Upper lobe of left lung (tissue), 4 donors: Measurements from ENCODE around the gene EPS8.

Experiments used
- EP300 ChIP-seq, 4 donors: sonication (generic); formaldehyde crosslinking; IDR thresholded peaks; one replicate each; pipeline ENCODE4 v1.5.1; 2017; ENCODE audit warnings: antibody characterized with exemption in 4 of 4, control low read depth in 2 of 4
- POLR2A ChIP-seq, 4 donors: fragments of 450-650 bp; IDR thresholded peaks; one replicate each; pipeline ENCODE4 v1.5.1; 2016 to 2017; ENCODE audit warnings: antibody characterized with exemption in 4 of 4, mild to moderate bottlenecking in 2 of 4
- POLR2AphosphoS5 ChIP-seq, 2 donors: sonication (generic); formaldehyde crosslinking; IDR thresholded peaks; one replicate each; pipeline ENCODE4 v1.5.1; 2017; ENCODE audit warnings: antibody characterized with exemption in 2 of 2
- TF ChIP-seq, protein P1 (sequence below), 6 experiments: fragments of 450-650 bp in 4 of 6; fragments of 200-600 bp in 2 of 6; sonication (generic) in 2 of 6; IDR thresholded peaks; one replicate each; pipeline ENCODE4 v1.5.1; 2016 to 2019; ENCODE audit warnings: antibody characterized with exemption in 6 of 6

- TF ChIP-seq POLR2A (IDR thresholded peaks at IDR 0.05) = no peak
- TF ChIP-seq, protein P1, sequence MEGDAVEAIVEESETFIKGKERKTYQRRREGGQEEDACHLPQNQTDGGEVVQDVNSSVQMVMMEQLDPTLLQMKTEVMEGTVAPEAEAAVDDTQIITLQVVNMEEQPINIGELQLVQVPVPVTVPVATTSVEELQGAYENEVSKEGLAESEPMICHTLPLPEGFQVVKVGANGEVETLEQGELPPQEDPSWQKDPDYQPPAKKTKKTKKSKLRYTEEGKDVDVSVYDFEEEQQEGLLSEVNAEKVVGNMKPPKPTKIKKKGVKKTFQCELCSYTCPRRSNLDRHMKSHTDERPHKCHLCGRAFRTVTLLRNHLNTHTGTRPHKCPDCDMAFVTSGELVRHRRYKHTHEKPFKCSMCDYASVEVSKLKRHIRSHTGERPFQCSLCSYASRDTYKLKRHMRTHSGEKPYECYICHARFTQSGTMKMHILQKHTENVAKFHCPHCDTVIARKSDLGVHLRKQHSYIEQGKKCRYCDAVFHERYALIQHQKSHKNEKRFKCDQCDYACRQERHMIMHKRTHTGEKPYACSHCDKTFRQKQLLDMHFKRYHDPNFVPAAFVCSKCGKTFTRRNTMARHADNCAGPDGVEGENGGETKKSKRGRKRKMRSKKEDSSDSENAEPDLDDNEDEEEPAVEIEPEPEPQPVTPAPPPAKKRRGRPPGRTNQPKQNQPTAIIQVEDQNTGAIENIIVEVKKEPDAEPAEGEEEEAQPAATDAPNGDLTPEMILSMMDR (IDR thresholded peaks at IDR 0.05) = no peak
- no peak for TF ChIP-seq POLR2AphosphoS5 (IDR thresholded peaks at IDR 0.05)
- TF ChIP-seq EP300 (IDR thresholded peaks at IDR 0.05) = no peak
Measured at GRCh38 chr12:15827136-15827535, 37.9 kb upstream of the EPS8 start.
